GM23338 (cell line): ENCODE results near the gene CNN3. TPM values are rescaled to one million over a fixed set of nuclear protein-coding genes. Genes with fewer than 3 reads are reported as not detected.

ENCODE experiments used
- ATAC-seq: fragments of 200-7000 bp; cut with Tn5 transposase; 3 replicates; pipeline ENCODE4 v1.9.1; 2020
- DNase-seq: peaks from one replicate; pipeline ENCODE4 v3.0.0-alpha.2; 2015; ENCODE audit warnings: low spot score
- H2AFZ ChIP-seq: fragments of 200-600 bp; sonication (generic); 2 replicates; pipeline ENCODE4 v1.8.0; 2016; ENCODE audit warnings: antibody characterized with exemption, mild to moderate bottlenecking, moderate library complexity
- H3F3A ChIP-seq: fragments of 200-600 bp; sonication (generic); replicated peaks from 2 replicates; pipeline ENCODE4 v1.8.0; 2017; ENCODE audit warnings: antibody characterized with exemption, mixed run types, low read depth
- H3K27ac ChIP-seq: fragments of 200-600 bp; sonication (generic); 2 replicates; pipeline ENCODE4 v1.6.1; 2016; ENCODE audit warnings: low read depth
- H3K27me3 ChIP-seq: fragments of 200-600 bp; sonication (generic); 2 replicates; pipeline ENCODE4 v1.8.0; 2016; ENCODE audit warnings: mild to moderate bottlenecking, mixed run types, moderate library complexity; ENCODE audit not compliant: insufficient read depth
- H3K36me3 ChIP-seq: fragments of 200-600 bp; sonication (generic); 2 replicates; pipeline ENCODE4 v1.8.0; 2016; ENCODE audit warnings: mild to moderate bottlenecking; ENCODE audit not compliant: insufficient read depth
- H3K4me1 ChIP-seq: fragments of 200-600 bp; sonication (generic); 2 replicates; pipeline ENCODE4 v1.8.0; 2016; ENCODE audit warnings: mild to moderate bottlenecking, moderate library complexity; ENCODE audit not compliant: insufficient read depth
- H3K4me2 ChIP-seq: fragments of 200-600 bp; sonication (generic); 2 replicates; pipeline ENCODE4 v1.7.1; 2017; ENCODE audit warnings: mixed run types
- H3K4me3 ChIP-seq: fragments of 200-600 bp; sonication (generic); 2 replicates; pipeline ENCODE4 v1.6.1; 2016; ENCODE audit warnings: mixed run types
- H3K79me2 ChIP-seq: fragments of 200-600 bp; sonication (generic); replicated peaks from 2 replicates; pipeline ENCODE4 v1.8.0; 2017; ENCODE audit warnings: mild to moderate bottlenecking; ENCODE audit not compliant: insufficient read depth
- H3K9me2 ChIP-seq: fragments of 200-600 bp; sonication (generic); 2 replicates; pipeline ENCODE4 v1.8.0; 2017; ENCODE audit not compliant: insufficient read depth
- H4K20me1 ChIP-seq: fragments of 200-600 bp; sonication (generic); replicated peaks from 2 replicates; pipeline ENCODE4 v1.8.0; 2017; ENCODE audit warnings: mild to moderate bottlenecking; ENCODE audit not compliant: insufficient read depth
- H3K27ac Mint-ChIP-seq: 2 replicates; pipeline ENCODE4 v1.8.0; 2020; ENCODE audit warnings: inconsistent platforms, mild to moderate bottlenecking, moderate library complexity, mixed read lengths
- H3K27me3 Mint-ChIP-seq: 3 replicates; pipeline ENCODE4 v1.8.0; 2022; ENCODE audit warnings: low read depth, mild to moderate bottlenecking, moderate library complexity, mixed read lengths, inconsistent platforms; ENCODE audit not compliant: insufficient read depth, poor library complexity
- H3K36me3 Mint-ChIP-seq: 3 replicates; pipeline ENCODE4 v1.8.0; 2021; ENCODE audit warnings: low read depth, mild to moderate bottlenecking, inconsistent platforms, moderate library complexity, mixed read lengths
- H3K4me1 Mint-ChIP-seq: 3 replicates; pipeline ENCODE4 v1.8.0; 2020; ENCODE audit warnings: mild to moderate bottlenecking, inconsistent platforms, mixed read lengths
- H3K4me3 Mint-ChIP-seq: 3 replicates; pipeline ENCODE4 v1.8.0; 2021; ENCODE audit warnings: moderate library complexity, mild to moderate bottlenecking, inconsistent platforms, mixed read lengths
- H3K9me3 Mint-ChIP-seq: 3 replicates; pipeline ENCODE4 v1.8.0; 2020; ENCODE audit warnings: moderate library complexity, mild to moderate bottlenecking, inconsistent platforms, mixed read lengths
- CREB1 ChIP-seq: fragments of 250-450 bp; sonication (Bioruptor Pico); IDR thresholded peaks from 2 replicates; pipeline ENCODE4 v1.5.0; 2020; ENCODE audit warnings: low read depth, mild to moderate bottlenecking, moderate library complexity
- CTCF ChIP-seq, 2 experiments: fragments of 200-600 bp in 1 of 2; sonication (generic) in 1 of 2; conservative IDR thresholded peaks; 2 replicates each; pipeline versions ENCODE4 v1.5.1 to v1.6.1; 2016 to 2017; ENCODE audit warnings: antibody characterized with exemption in 2 of 2, low read depth in 2 of 2, mild to moderate bottlenecking in 2 of 2, moderate library complexity in 1 of 2
- EZH2 ChIP-seq: fragments of 200-600 bp; sonication (generic); IDR thresholded peaks from one replicate; pipeline ENCODE4 v1.8.0; 2017; ENCODE audit warnings: antibody characterized with exemption, mild to moderate bottlenecking, low read depth; ENCODE audit not compliant: unreplicated experiment
- EZH2phosphoT487 ChIP-seq: fragments of 200-600 bp; sonication (generic); IDR thresholded peaks from one replicate; pipeline ENCODE4 v1.8.1; 2018; ENCODE audit warnings: antibody characterized with exemption; ENCODE audit not compliant: unreplicated experiment
- JUNB ChIP-seq: IDR thresholded peaks from one replicate; pipeline ENCODE4 v1.6.1; 2016; ENCODE audit warnings: antibody characterized with exemption; ENCODE audit not compliant: unreplicated experiment
- NANOG ChIP-seq: IDR thresholded peaks from 2 replicates; pipeline ENCODE4 v1.6.1; 2016; ENCODE audit warnings: antibody characterized with exemption, borderline replicate concordance
- POLR2AphosphoS5 ChIP-seq: IDR thresholded peaks from 2 replicates; pipeline ENCODE4 v1.6.1; 2016; ENCODE audit warnings: antibody characterized with exemption, low read depth
- REST ChIP-seq: IDR thresholded peaks from one replicate; pipeline ENCODE4 v1.6.1; 2018; ENCODE audit warnings: antibody characterized with exemption; ENCODE audit not compliant: unreplicated experiment
- STAT1 ChIP-seq: IDR thresholded peaks from one replicate; pipeline ENCODE4 v1.6.1; 2016; ENCODE audit warnings: antibody characterized with exemption; ENCODE audit not compliant: unreplicated experiment
- polyA plus RNA-seq: library from polyadenylated mRNA; unstranded; fragments of >200 nt; fragmentation: Nextera tagmentation; extraction: Ambion mirVana; gene quantifications from 2 replicates; pipeline ENCODE4 v1.2.1, GENCODE V29; 2016
- total RNA-seq: library from RNA; depleted of rRNA; stranded (reverse); fragments of >200 nt; shearing (Covaris generic); gene quantifications from 2 replicates; pipeline ENCODE4 v1.2.3, GENCODE V29; 2014
- TF ChIP-seq, protein P1 (sequence below): IDR thresholded peaks from 2 replicates; pipeline ENCODE4 v1.6.1; 2016; ENCODE audit warnings: antibody characterized with exemption

CNN3 gene
- total and polyA plus RNA-seq, 2 experiments from 2014 or later: 220 to 312 TPM

DNA sequence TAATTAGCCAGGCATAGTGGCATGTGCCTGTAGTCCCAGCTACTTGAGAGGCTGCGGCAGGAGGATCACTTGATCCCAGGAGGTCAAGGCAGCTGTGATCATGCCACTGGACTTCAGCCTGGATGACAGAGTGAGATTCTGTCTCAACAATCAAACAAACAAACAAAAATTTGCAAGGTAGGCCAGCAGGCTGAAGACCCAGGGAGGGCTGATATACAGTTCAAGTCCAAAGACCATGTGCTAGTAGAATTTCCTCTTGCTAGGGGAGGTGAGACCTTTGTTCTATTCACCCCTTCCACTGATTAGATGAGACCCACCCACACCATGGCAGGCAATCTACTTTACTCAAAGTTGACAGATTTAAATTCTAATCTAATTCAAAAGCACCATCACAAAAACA, 31.2 kb upstream of the CNN3 start (continued):
- TF ChIP-seq REST (no peak), CTCF (conservative IDR thresholded peaks at IDR 0.05; ENCODE audit: low read depth in 2 of 2) (no peak), JUNB (no peak), NANOG (no peak), STAT1 (no peak), POLR2AphosphoS5 (no peak), EZH2 (no peak)

- no peaks in the 10 kb centered on the region for H4K20me1 ChIP-seq
- H3K9me2 ChIP-seq: no peaks in the 10 kb centered on the region
- no peaks in the 10 kb centered on the region for H3K36me3 ChIP-seq
- no peak overlapping the region for H3K27ac ChIP-seq
- no peaks in the 10 kb centered on the region for H3F3A ChIP-seq
- ATAC-seq: no peak
- Mint-ChIP-seq H3K36me3 (no peaks in the 10 kb centered on the region; the same call in 2 of the 3 replicates), H3K27ac (no peak overlapping the region), H3K4me3 (no peak overlapping the region), H3K4me1 (peaks cover 12% of the 10 kb centered on the region), H3K9me3 (no peaks in the 10 kb centered on the region), H3K27me3 (peaks cover 5% of the 10 kb centered on the region)
- H3K4me3 ChIP-seq: no peak overlapping the region
- peaks cover 12% of the 10 kb centered on the region for H3K4me1 ChIP-seq
- no peak overlapping the region for H3K4me2 ChIP-seq
- H3K79me2 ChIP-seq: no peaks in the 10 kb centered on the region
- peak overlapping the region; percentile 32; the same call in 1 of the 2 replicates for H2AFZ ChIP-seq
- H3K27me3 ChIP-seq: no peaks in the 10 kb centered on the region
- DNase-seq: no peak
- TF ChIP-seq, protein P1, sequence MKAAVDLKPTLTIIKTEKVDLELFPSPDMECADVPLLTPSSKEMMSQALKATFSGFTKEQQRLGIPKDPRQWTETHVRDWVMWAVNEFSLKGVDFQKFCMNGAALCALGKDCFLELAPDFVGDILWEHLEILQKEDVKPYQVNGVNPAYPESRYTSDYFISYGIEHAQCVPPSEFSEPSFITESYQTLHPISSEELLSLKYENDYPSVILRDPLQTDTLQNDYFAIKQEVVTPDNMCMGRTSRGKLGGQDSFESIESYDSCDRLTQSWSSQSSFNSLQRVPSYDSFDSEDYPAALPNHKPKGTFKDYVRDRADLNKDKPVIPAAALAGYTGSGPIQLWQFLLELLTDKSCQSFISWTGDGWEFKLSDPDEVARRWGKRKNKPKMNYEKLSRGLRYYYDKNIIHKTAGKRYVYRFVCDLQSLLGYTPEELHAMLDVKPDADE: no peak
- TF ChIP-seq EZH2phosphoT487: no peak
- TF ChIP-seq NANOG: no peak
- TF ChIP-seq STAT1: no peak
- TF ChIP-seq EZH2: no peak
- no peak for TF ChIP-seq CTCF (conservative IDR thresholded peaks at IDR 0.05; ENCODE audit: low read depth in 2 of 2)
- no peak for TF ChIP-seq CREB1 (CRISPR knock-in tag)
- TF ChIP-seq POLR2AphosphoS5: no peak
- no peak for TF ChIP-seq REST
- TF ChIP-seq JUNB: no peak
Observed at GRCh38 chr1:94955767-94956632, 29.1 kb upstream of the CNN3 start.
